HUDEP-2 (cell line): ENCODE results near the gene TMEM203.

ENCODE experiments used
- DNase-seq, 76 experiments: peaks; one replicate each; lab custom pipeline; 2025; ENCODE audit not compliant: unreplicated experiment in 76 of 76; lab: John Stamatoyannopoulos, UW

TMEM203 gene

GRCh38 chr9:137167747-137168572, 37.5 kb downstream of the TMEM203 start:
- DNase-seq = peak in 49 of 76 experiments; percentile 5 to 71 (median 41)

GRCh38 chr9:137167277-137167746, 38.1 kb downstream of the TMEM203 start:
- DNase-seq = peak in 2 of 76 experiments; percentile 5 to 34

GRCh38 chr9:137166380-137167229, 38.8 kb downstream of the TMEM203 start:
- DNase-seq = no peak

- no peak for DNase-seq
Observed at GRCh38 chr9:137165250-137165836, 40.1 kb downstream of the TMEM203 start.

- no peak for DNase-seq
Observed at GRCh38 chr9:137164370-137165249, 40.8 kb downstream of the TMEM203 start.

GRCh38 chr9:137163805-137164204, 41.6 kb downstream of the TMEM203 start:
- DNase-seq = no peak

GRCh38 chr9:137163365-137163715, 42.1 kb downstream of the TMEM203 start:
- peak in 1 of 76 experiments; percentile 12 for DNase-seq

- DNase-seq = peak in 10 of 76 experiments; percentile 4 to 31 (median 18)
Observed at GRCh38 chr9:137162505-137163364, 42.7 kb downstream of the TMEM203 start.

GRCh38 chr9:137161558-137162486, 43.6 kb downstream of the TMEM203 start:
- DNase-seq = peak in 2 of 76 experiments; percentile 7 to 12

- DNase-seq = no peak
Observed at GRCh38 chr9:137160716-137161557, 44.5 kb downstream of the TMEM203 start.

- no peak for DNase-seq
Observed at GRCh38 chr9:137160054-137160425, 45.4 kb downstream of the TMEM203 start.

- no peak for DNase-seq
Observed at GRCh38 chr9:137159105-137160053, 46.1 kb downstream of the TMEM203 start.

- no peak for DNase-seq
Observed at GRCh38 chr9:137158625-137159024, 46.8 kb downstream of the TMEM203 start.

- DNase-seq = no peak
Observed at GRCh38 chr9:137157618-137158415, 47.6 kb downstream of the TMEM203 start.
